Measurements from ENCODE around the gene DOCK10. TPM values are rescaled to one million over a fixed set of nuclear protein-coding genes. Genes with fewer than 3 reads are reported as not detected.

DOCK10 gene
- total and polyA plus RNA-seq, 10 of the 15 experiments (the other 5 are each of a cell fraction or from before 2014, with no cell fraction given) = 16.9 to 120 (median 85.5) TPM

DNA sequence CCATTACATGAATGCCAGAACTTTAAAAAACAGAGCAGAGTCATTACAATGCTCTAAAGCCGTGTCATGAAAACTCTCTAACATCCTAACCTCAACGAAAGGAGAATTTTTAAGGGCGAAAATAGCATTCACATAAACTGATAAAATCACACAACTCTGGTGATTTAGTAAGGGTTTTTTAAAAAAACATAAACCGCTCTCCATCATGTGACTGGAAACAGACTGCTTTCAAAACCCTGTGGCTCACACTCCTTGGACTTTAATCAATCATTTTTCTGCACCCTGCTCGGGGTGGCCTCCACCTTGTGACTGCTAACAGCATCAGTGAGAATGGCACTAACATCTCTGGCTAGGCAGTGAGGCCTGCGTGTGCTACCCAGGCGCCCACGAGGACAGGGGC, 12.1 kb downstream of the DOCK10 start:
- WGBS (ENCODE audit: insufficient coverage, insufficient replicate concordance, low lambda C conversion rate, missing lambda C conversion rate) = 92% methylated on average over 8 of the region's 8 CpGs
- ChIA-PET CTCF (interaction anchor here (1.1 to 1.3 kb wide), 2 partner anchors 11 to 18 kb away, joined by 3 read pairs; no protein-coding TSS in a partner anchor), RAD21 (ENCODE audit: unreplicated experiment) (no interaction called here), SMC1A (ENCODE audit: uncharacterized antibody, unreplicated experiment) (no interaction called here), POLR2A (interaction anchor here (0.6 kb wide), 1 partner anchor 157 kb away, joined by 3 read pairs; no protein-coding TSS in a partner anchor)
- Histone ChIP-seq H3K27me3 (replicated peaks in 1 of 2; ENCODE audit: control insufficient read depth in 2 of 2, insufficient read depth in 2 of 2, low read length in 1 of 2) (no peaks in the 10 kb centered on the region), H3K4me1 (ENCODE audit: control insufficient read depth, insufficient read depth, low read length) (peaks cover 5% of the 10 kb centered on the region; the same call in 1 of the 2 replicates), H3K4me2 (ENCODE audit: control insufficient read depth, insufficient read depth) (no peak overlapping the region), H3K9ac (ENCODE audit: control insufficient read depth, insufficient read depth, low read length) (no peak overlapping the region), H3K79me2 (ENCODE audit: control insufficient read depth, insufficient read depth, low read length) (peaks cover 76% of the 10 kb centered on the region), H3K9me3 (replicated peaks; ENCODE audit: control insufficient read depth, insufficient read depth, low read length) (no peaks in the 10 kb centered on the region; the same call in 2 of the 3 replicates), H3K27ac (ENCODE audit: control insufficient read depth, insufficient read depth) (no peak overlapping the region), H3K36me3 (ENCODE audit: control insufficient read depth in 2 of 2, insufficient read depth in 2 of 2, low read length in 1 of 2) (peaks cover 0 to 3% of the 10 kb centered on the region in 2 experiments; a peak in 2 of 4 replicates), H3K4me3 (no peak overlapping the region), H4K20me1 (ENCODE audit: control insufficient read depth, insufficient read depth) (no peaks in the 10 kb centered on the region), H2AFZ (ENCODE audit: control insufficient read depth, low read depth, low read length) (no peak overlapping the region)
- intact Hi-C loops (cut with micrococcal nuclease; ENCODE audit: unreplicated experiment) = no loop called here
- no TSS peak for BruUV-seq (replicated peaks)
- no peak for ATAC-seq
- TF ChIP-seq STAT1 (conservative IDR thresholded peaks at IDR 0.05) (no peak), PAX8 (IDR thresholded peaks at IDR 0.05) (no peak)
- in situ Hi-C loops (cut with MboI) = no loop called here
- no peak for DNase-seq (ENCODE audit: low read depth, low spot score)
- no peak for FAIRE-seq

- SMC1A ChIA-PET (ENCODE audit: uncharacterized antibody, unreplicated experiment) = no interaction called here
- 79% methylated on average over 3 of the region's 3 CpGs for WGBS (ENCODE audit: insufficient coverage, insufficient replicate concordance, low lambda C conversion rate, missing lambda C conversion rate)
- TF ChIP-seq STAT3 (IDR thresholded peaks at IDR 0.05; ENCODE audit: low read depth, low read length) (no peak), PRDM15 (CRISPR knock-in tag; IDR thresholded peaks at IDR 0.05) (no peak), SMAD1 (IDR thresholded peaks at IDR 0.05; ENCODE audit: low read depth, partially characterized antibody) (no peak), ATF7 (IDR thresholded peaks at IDR 0.05; ENCODE audit: low read depth) (no peak), ZNF217 (IDR thresholded peaks at IDR 0.05) (no peak), MTA2 (IDR thresholded peaks at IDR 0.05; ENCODE audit: low read depth) (no peak), MXI1 (IDR thresholded peaks at IDR 0.05; ENCODE audit: low read depth, low read length) (no peak), RFX5 (IDR thresholded peaks at IDR 0.05; ENCODE audit: low read depth, low read length) (no peak), PML (IDR thresholded peaks at IDR 0.05; ENCODE audit: low read length) (no peak), SREBF2 (IDR thresholded peaks at IDR 0.05; ENCODE audit: low read length) (no peak), HSF1 (IDR thresholded peaks at IDR 0.05; ENCODE audit: low read depth, low read length) (no peak), DPF2 (IDR thresholded peaks at IDR 0.05) (no peak)
Measured at GRCh38 chr2:225028572-225028971, 13.7 kb downstream of the DOCK10 start.

More at GRCh38 chr2:225028572-225028971, 13.7 kb downstream of the DOCK10 start:
- Histone ChIP-seq H3K9me3 (replicated peaks; ENCODE audit: control insufficient read depth, insufficient read depth, low read length) (no peaks in the 10 kb centered on the region; the same call in 2 of the 3 replicates), H3K4me2 (ENCODE audit: control insufficient read depth, insufficient read depth) (no peak overlapping the region), H3K79me2 (ENCODE audit: control insufficient read depth, insufficient read depth, low read length) (peaks cover 73% of the 10 kb centered on the region), H3K4me3 (no peak overlapping the region), H4K20me1 (ENCODE audit: control insufficient read depth, insufficient read depth) (no peaks in the 10 kb centered on the region), H3K4me1 (ENCODE audit: control insufficient read depth, insufficient read depth, low read length) (peaks cover 5% of the 10 kb centered on the region; the same call in 1 of the 2 replicates), H3K27ac (ENCODE audit: control insufficient read depth, insufficient read depth) (no peak overlapping the region), H3K36me3 (ENCODE audit: control insufficient read depth in 2 of 2, insufficient read depth in 2 of 2, low read length in 1 of 2) (peaks cover 0 to 3% of the 10 kb centered on the region in 2 experiments; a peak in 1 of 4 replicates), H3K9ac (ENCODE audit: control insufficient read depth, insufficient read depth, low read length) (no peak overlapping the region), H2AFZ (ENCODE audit: control insufficient read depth, low read depth, low read length) (no peak overlapping the region), H3K27me3 (replicated peaks in 1 of 2; ENCODE audit: control insufficient read depth in 2 of 2, insufficient read depth in 2 of 2, low read length in 1 of 2) (no peaks in the 10 kb centered on the region)
- no peak for ATAC-seq
- RAD21 ChIA-PET (ENCODE audit: unreplicated experiment) = interaction anchor here (1.1 kb wide), 1 partner anchor 10 kb away, joined by 4 read pairs; no protein-coding TSS in a partner anchor
- no peak for FAIRE-seq
- in situ Hi-C loops (cut with MboI) (no loop called here), intact Hi-C loops (cut with micrococcal nuclease; ENCODE audit: unreplicated experiment) (no loop called here)
- DNase-seq (ENCODE audit: low read depth, low spot score) = no peak
- BruUV-seq (replicated peaks) = no TSS peak
- CTCF ChIA-PET = interaction anchor here (1.0 to 1.5 kb wide), 2 partner anchors 16 to 18 kb away, joined by 3 to 5 read pairs; no protein-coding TSS in a partner anchor
- POLR2A ChIA-PET = no interaction called here
